Esophagus muscularis mucosa (tissue), 4 donors: ENCODE measurements around the gene GPR135. TPM values are rescaled to one million over a fixed set of nuclear protein-coding genes. Genes with fewer than 3 reads are reported as not detected.

ENCODE experiments used
- DNase-seq: peaks from one replicate; pipeline ENCODE4 v3.0.0-alpha.2; 2017; ENCODE audit errors: extremely low spot score
- H3K27ac ChIP-seq, 4 donors: fragments of 200-600 bp; sonication (generic); replicated peaks in 1 of 4; 1 replicate in 3 of 4; 2 replicates in 1 of 4; pipeline ENCODE4 v1.5.1; 2016 to 2019; ENCODE audit warnings: mild to moderate bottlenecking in 1 of 4
- H3K27me3 ChIP-seq, 4 donors: fragments of 200-600 bp; sonication (generic); one replicate each; pipeline versions ENCODE4 v1.5.1 to v1.6.0; 2016 to 2019
- H3K36me3 ChIP-seq, 4 donors: fragments of 200-600 bp; sonication (generic); one replicate each; pipeline ENCODE4 v1.5.1; 2016 to 2019
- H3K4me1 ChIP-seq, 4 donors: fragments of 200-600 bp; sonication (generic); one replicate each; pipeline ENCODE4 v1.5.1; 2016 to 2019
- H3K4me3 ChIP-seq, 4 donors: fragments of 200-600 bp; sonication (generic); 1 replicate in 2 of 4; 2 replicates in 2 of 4; pipeline ENCODE4 v1.5.1; 2016 to 2019; ENCODE audit warnings: mild to moderate bottlenecking in 4 of 4, moderate library complexity in 1 of 4
- H3K9me3 ChIP-seq, 4 donors: fragments of 200-600 bp; sonication (generic); 1 replicate in 3 of 4; 2 replicates in 1 of 4; pipeline ENCODE4 v1.5.1; 2016 to 2019
- EP300 ChIP-seq: sonication (generic); formaldehyde crosslinking; IDR thresholded peaks from one replicate; pipeline ENCODE4 v1.6.1; 2017; ENCODE audit warnings: antibody characterized with exemption
- POLR2A ChIP-seq: fragments of 450-650 bp; IDR thresholded peaks from one replicate; pipeline ENCODE4 v1.6.1; 2017; ENCODE audit warnings: antibody characterized with exemption, moderate library complexity, mild to moderate bottlenecking, low read depth
- POLR2AphosphoS5 ChIP-seq, 2 donors: sonication (generic); formaldehyde crosslinking; IDR thresholded peaks; one replicate each; pipeline ENCODE4 v1.6.1; 2017; ENCODE audit warnings: antibody characterized with exemption in 2 of 2
- WGBS: methylation state at CpG from one replicate; pipeline ENCODE4 v1.1.5; 2018; 5-methylcytosine and 5-hydroxymethylcytosine counted together
- intact Hi-C: fragments of 100-400 bp; cut with DNase I; formaldehyde crosslinking; loops from one replicate; pipeline ENCODE4 v1.15.1; 2023
- total RNA-seq, 4 donors: library from RNA; depleted of rRNA; stranded (reverse); fragments of >200 nt; gene quantifications; one replicate each; pipeline versions ENCODE4 v1.1.0 to v1.2.1, GENCODE V29; 2016
- TF ChIP-seq, protein P1 (sequence below), 3 experiments: fragments of 200-600 bp in 2 of 3; fragments of 450-650 bp in 1 of 3; sonication (generic) in 2 of 3; IDR thresholded peaks; one replicate each; pipeline ENCODE4 v1.5.1; 2017 to 2019; ENCODE audit warnings: antibody characterized with exemption in 3 of 3, mild to moderate bottlenecking in 2 of 3, moderate library complexity in 1 of 3

Gene GPR135
- total RNA-seq, 4 donors from 2014 or later, result 4.3 to 9.1 (median 6.4) TPM

DNA sequence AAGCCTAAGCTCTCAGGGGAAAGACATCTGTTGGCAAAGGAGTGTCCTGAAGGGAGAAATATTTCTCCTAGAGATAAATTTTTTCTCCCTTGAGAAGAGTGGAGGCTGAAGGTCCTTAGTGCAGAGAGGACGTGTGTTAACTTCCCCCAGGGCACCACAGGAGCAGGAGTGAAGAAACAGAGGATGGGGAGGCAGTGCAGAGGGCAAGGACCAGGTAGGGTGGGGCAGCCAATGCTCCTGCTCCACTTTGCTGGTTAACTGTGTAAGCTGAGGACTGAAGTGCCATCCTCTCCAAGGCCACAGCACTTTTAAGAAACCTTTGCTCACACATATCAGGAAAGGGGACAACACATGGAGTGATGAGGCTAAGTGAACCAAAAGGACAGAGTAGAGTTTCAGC lies 15.0 kb upstream of the GPR135 start:
- no peak for DNase-seq
- WGBS, result 6% methylated on average over 1 of the region's 1 CpG
- TF ChIP-seq POLR2AphosphoS5 (IDR thresholded peaks at IDR 0.05) (no peak), POLR2A (no peak), EP300 (no peak)
- TF ChIP-seq, protein P1, sequence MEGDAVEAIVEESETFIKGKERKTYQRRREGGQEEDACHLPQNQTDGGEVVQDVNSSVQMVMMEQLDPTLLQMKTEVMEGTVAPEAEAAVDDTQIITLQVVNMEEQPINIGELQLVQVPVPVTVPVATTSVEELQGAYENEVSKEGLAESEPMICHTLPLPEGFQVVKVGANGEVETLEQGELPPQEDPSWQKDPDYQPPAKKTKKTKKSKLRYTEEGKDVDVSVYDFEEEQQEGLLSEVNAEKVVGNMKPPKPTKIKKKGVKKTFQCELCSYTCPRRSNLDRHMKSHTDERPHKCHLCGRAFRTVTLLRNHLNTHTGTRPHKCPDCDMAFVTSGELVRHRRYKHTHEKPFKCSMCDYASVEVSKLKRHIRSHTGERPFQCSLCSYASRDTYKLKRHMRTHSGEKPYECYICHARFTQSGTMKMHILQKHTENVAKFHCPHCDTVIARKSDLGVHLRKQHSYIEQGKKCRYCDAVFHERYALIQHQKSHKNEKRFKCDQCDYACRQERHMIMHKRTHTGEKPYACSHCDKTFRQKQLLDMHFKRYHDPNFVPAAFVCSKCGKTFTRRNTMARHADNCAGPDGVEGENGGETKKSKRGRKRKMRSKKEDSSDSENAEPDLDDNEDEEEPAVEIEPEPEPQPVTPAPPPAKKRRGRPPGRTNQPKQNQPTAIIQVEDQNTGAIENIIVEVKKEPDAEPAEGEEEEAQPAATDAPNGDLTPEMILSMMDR (IDR thresholded peaks at IDR 0.05), result no peak
- intact Hi-C loops, result loop anchor here (5.0 kb wide), 1 partner anchor 1183 kb away; the partner anchor contains the start of gene ARID4A
- no peak overlapping the region for H3K4me3 ChIP-seq
- peaks cover 23 to 67% (median 46%) of the 10 kb centered on the region in 4 donors for H3K4me1 ChIP-seq
- H3K9me3 ChIP-seq, result no peaks in the 10 kb centered on the region
- H3K27ac ChIP-seq, result peak overlapping the region; percentile 90 to 97 (median 93)
- H3K36me3 ChIP-seq, result peaks cover 0 to 21% (median 17%) of the 10 kb centered on the region in 4 donors
- no peaks in the 10 kb centered on the region for H3K27me3 ChIP-seq

DNA sequence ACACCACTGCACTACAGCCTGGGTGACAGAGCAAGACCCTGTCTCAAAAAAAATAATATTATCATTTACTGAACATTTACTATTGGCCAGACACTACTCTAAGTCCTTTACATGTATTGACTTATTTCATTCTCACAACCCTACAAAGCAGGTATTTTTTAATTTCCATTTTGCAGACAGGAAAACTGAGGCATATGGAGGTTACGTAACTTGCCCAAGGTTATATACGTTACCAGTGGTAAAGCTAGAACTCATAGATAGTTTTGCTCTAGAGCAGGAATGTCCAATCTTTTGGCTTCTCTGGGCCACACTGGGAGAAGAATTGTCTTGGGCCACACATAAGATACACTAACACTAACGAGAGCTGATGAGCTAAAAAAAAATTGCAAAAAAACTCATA lies 13.4 kb upstream of the GPR135 start:
- H3K4me1 ChIP-seq, result peaks cover 23 to 74% (median 53%) of the 10 kb centered on the region in 4 donors
- DNase-seq, result no peak
- TF ChIP-seq POLR2A (no peak), EP300 (no peak), POLR2AphosphoS5 (IDR thresholded peaks at IDR 0.05) (no peak)
- TF ChIP-seq, protein P1 (IDR thresholded peaks at IDR 0.05), result no peak
- H3K4me3 ChIP-seq, result no peak overlapping the region
- 93% methylated on average over 3 of the region's 3 CpGs for WGBS
- no peak overlapping the region for H3K27ac ChIP-seq
- H3K36me3 ChIP-seq, result peaks cover 4 to 36% (median 28%) of the 10 kb centered on the region in 4 donors
- no peaks in the 10 kb centered on the region for H3K9me3 ChIP-seq
- intact Hi-C loops, result no loop called here
- H3K27me3 ChIP-seq, result no peaks in the 10 kb centered on the region

DNA sequence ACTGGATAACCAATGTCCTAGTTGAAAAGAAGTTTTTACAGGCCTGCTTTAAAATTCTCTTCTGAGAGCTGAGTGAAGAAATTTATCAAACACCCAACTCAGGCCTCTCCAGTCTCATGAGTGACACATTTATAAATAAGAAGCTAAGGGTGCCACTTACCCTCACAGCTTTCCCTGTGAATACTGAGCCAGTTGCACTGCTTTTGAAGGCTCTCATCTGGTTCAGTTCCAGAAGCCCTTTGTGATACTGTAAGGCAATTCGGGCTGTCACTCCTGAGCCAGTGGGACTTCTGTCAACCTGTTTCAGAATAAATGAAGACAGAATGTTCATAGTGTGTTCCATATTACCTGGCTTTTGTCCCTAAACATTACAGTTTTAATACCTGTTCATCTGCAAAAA lies 10.5 kb upstream of the GPR135 start:
- Histone ChIP-seq H3K27ac (peak overlapping the region in 3 of 4 donors; percentile 17 to 40 (median 34)), H3K36me3 (peaks cover 4 to 62% (median 39%) of the 10 kb centered on the region in 4 donors), H3K4me1 (peaks cover 10 to 46% (median 30%) of the 10 kb centered on the region in 4 donors), H3K4me3 (no peak overlapping the region), H3K9me3 (no peaks in the 10 kb centered on the region), H3K27me3 (no peaks in the 10 kb centered on the region)
- intact Hi-C loops, result no loop called here
- no peak for DNase-seq
- TF ChIP-seq POLR2A (no peak), EP300 (no peak), POLR2AphosphoS5 (IDR thresholded peaks at IDR 0.05) (no peak)
- TF ChIP-seq, protein P1 (IDR thresholded peaks at IDR 0.05), result no peak
- 87% methylated on average over 1 of the region's 1 CpG for WGBS

DNA sequence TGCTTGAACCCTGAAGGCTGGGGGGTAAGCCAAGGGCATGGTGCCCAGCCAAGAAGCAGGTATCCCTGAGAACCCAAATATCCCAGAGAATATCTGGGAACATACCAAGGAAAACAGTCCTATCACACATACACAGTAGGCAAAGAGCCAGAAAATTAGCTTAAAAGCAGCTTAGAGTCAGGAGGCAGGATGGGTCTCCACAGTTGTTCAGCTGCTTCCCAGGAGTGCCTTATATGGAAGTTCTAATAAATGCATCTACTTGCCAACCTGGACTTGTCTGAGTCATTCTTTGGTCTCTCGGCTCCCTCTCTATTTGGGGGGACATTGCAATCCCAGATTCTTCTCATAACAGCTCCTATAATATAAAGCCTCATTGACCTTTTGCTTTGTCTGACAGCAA lies 9.0 kb upstream of the GPR135 start:
- intact Hi-C loops, result no loop called here
- Histone ChIP-seq H3K27ac (peak overlapping the region; percentile 5 to 68 (median 58)), H3K36me3 (peaks cover 4 to 70% (median 43%) of the 10 kb centered on the region in 4 donors), H3K9me3 (no peaks in the 10 kb centered on the region), H3K4me3 (no peak overlapping the region), H3K27me3 (no peaks in the 10 kb centered on the region), H3K4me1 (peaks cover 0 to 31% (median 16%) of the 10 kb centered on the region in 4 donors)
- DNase-seq, result no peak
- TF ChIP-seq POLR2AphosphoS5 (IDR thresholded peaks at IDR 0.05), result peak; percentile 8 to 10
- no peak for TF ChIP-seq EP300
- 29% methylated on average over 1 of the region's 1 CpG for WGBS

DNA sequence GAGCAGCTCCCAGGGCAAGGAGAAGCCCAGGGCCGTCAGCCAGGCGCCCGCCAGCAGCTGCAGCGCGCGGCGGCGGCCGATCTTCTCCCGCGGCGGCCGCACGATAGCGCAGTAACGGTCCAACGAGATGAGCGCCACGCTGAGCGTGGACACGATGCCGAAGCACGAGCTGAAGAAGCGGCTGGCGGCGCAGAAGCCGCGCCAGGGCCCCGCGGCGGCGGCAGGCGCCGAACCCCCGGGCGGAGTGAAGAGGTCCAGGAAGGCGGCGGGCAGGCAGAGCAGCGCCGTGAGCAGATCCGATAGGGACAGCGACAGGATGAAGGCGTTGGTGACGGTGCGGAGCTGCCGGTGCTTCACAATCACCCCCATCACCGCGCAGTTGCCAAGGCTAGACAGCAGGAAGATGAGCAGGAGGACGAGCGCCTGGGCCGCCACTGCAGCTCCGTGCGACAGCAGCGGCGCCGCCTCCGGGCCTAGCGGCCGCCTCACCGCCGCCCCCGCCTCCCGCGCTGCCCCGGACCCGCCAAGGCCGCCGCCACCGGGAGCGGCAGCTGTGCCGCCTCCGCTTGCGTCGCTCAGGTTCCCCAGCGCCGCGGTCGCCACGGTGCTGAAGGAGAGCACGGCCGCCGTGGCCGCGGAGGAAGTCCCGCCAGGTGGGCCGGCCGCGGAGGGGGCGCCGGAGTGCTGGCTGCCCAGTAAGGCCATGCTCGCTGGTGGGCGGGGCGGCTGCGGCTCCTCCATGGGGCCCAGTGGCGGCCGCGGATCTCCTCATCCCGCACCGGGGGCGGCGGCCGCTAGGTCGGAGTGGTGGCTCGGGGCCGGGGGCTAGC lies 479 bp downstream of the GPR135 start:
- no peak for DNase-seq
- WGBS, result no CpG with 5 or more reads among the region's 105 CpGs
- H3K4me3 ChIP-seq, result peak overlapping the region; percentile 75 to 82 (median 80)
- intact Hi-C loops, result no loop called here
- H3K36me3 ChIP-seq, result no peaks in the 10 kb centered on the region
- no peaks in the 10 kb centered on the region for H3K9me3 ChIP-seq
- no peaks in the 10 kb centered on the region for H3K27me3 ChIP-seq
- TF ChIP-seq, protein P1 (IDR thresholded peaks at IDR 0.05), result no peak
- TF ChIP-seq POLR2AphosphoS5 (IDR thresholded peaks at IDR 0.05) (peak; percentile 10 to 37), EP300 (no peak), POLR2A (no peak)
- peak overlapping the region; percentile 84 to 90 (median 86) for H3K27ac ChIP-seq
- peaks cover 9 to 27% (median 17%) of the 10 kb centered on the region in 4 donors for H3K4me1 ChIP-seq
